Stomach (tissue), 9 donors: ENCODE results near the gene NEDD4. TPM values are rescaled to one million over a fixed set of nuclear protein-coding genes. Genes with fewer than 3 reads are reported as not detected.

Experiments used
- DNase-seq, 2 donors: peaks; one replicate each; pipeline versions ENCODE4 v3.0.0 to v3.0.0-alpha.2; 2013 to 2019
- H3K27ac ChIP-seq, 5 donors: fragments of 200-600 bp in 4 of 5; sonication (generic) in 4 of 5; one replicate each; pipeline ENCODE4 v1.5.1; 2013 to 2019; ENCODE audit warnings: mild to moderate bottlenecking in 1 of 5, moderate library complexity in 1 of 5
- H3K27me3 ChIP-seq, 3 donors: fragments of 200-600 bp; sonication (generic); one replicate each; pipeline ENCODE4 v1.5.1; 2017 to 2019; ENCODE audit warnings: mixed run types in 1 of 3
- H3K36me3 ChIP-seq, 4 donors: fragments of 200-600 bp; sonication (generic); 1 replicate in 3 of 4; 2 replicates in 1 of 4; pipeline ENCODE4 v1.5.1; 2016 to 2019
- H3K4me1 ChIP-seq, 4 donors: fragments of 200-600 bp; sonication (generic); one replicate each; pipeline ENCODE4 v1.5.1; 2016 to 2019
- H3K4me3 ChIP-seq, 4 donors: fragments of 200-600 bp; sonication (generic) in 3 of 4; one replicate each; pipeline ENCODE4 v1.5.1; 2016 to 2019; ENCODE audit warnings: mild to moderate bottlenecking in 1 of 4
- H3K9me3 ChIP-seq, 4 donors: fragments of 200-600 bp; sonication (generic); one replicate each; pipeline ENCODE4 v1.5.1; 2016 to 2019
- CTCF ChIP-seq, 7 experiments: fragments of 450-650 bp in 4 of 7; fragments of 200-600 bp in 3 of 7; sonication (generic) in 3 of 7; IDR thresholded peaks; one replicate each; pipeline ENCODE4 v1.5.1; 2016 to 2019; ENCODE audit warnings: antibody characterized with exemption in 7 of 7, control low read depth in 2 of 7, mild to moderate bottlenecking in 1 of 7
- EP300 ChIP-seq: sonication (generic); formaldehyde crosslinking; IDR thresholded peaks from one replicate; pipeline ENCODE4 v1.6.1; 2017; ENCODE audit warnings: antibody characterized with exemption
- POLR2A ChIP-seq, 4 donors: fragments of 450-650 bp; IDR thresholded peaks; one replicate each; pipeline ENCODE4 v1.6.1; 2016; ENCODE audit warnings: antibody characterized with exemption in 4 of 4, control low read depth in 2 of 4, mild to moderate bottlenecking in 1 of 4, moderate library complexity in 1 of 4
- POLR2AphosphoS5 ChIP-seq, 3 donors: sonication (generic); formaldehyde crosslinking; IDR thresholded peaks; one replicate each; pipeline ENCODE4 v1.6.1; 2016; ENCODE audit warnings: antibody characterized with exemption in 3 of 3
- WGBS, 5 donors: extraction: QIAGEN DNeasy Blood & Tissue Kit in 3 of 5; methylation state at CpG; one replicate each; pipeline versions ENCODE4 v1.1.5 to v1.1.7; 2013 to 2018; 5-methylcytosine and 5-hydroxymethylcytosine counted together
- intact Hi-C: fragments of 100-400 bp; cut with DNase I; formaldehyde crosslinking; loops from one replicate; pipeline ENCODE4 v1.15.1; 2023; ENCODE audit warnings: low total_unique reads
- polyA plus RNA-seq, 3 donors: library from polyadenylated mRNA; stranded (reverse); fragments of 200-250 nt; gene quantifications; one replicate each; pipeline ENCODE4 v1.2.3, GENCODE V29; 2013
- total RNA-seq, 5 donors: library from RNA; depleted of rRNA; stranded (reverse); fragments of >200 nt; gene quantifications; one replicate each; pipeline versions ENCODE4 v1.1.0 to v1.2.3, GENCODE V29; 2014 to 2016
- donor health status: healthy with polysubstance abuse.
- donor health status: Bipolar disorder and iron deficiency.
- donor health status: healthy.

The NEDD4 gene
- total and polyA plus RNA-seq, 8 donors, result 2.9 to 40.8 (median 7.5) TPM

- no peaks in the 10 kb centered on the region for H3K9me3 ChIP-seq
- no peaks in the 10 kb centered on the region for H3K27me3 ChIP-seq
- no peaks in the 10 kb centered on the region for H3K4me1 ChIP-seq
- no peak overlapping the region for H3K4me3 ChIP-seq
- peaks cover 0 to 41% (median 22%) of the 10 kb centered on the region in 4 donors for H3K36me3 ChIP-seq
- no peak for TF ChIP-seq POLR2AphosphoS5 (IDR thresholded peaks at IDR 0.05)
- TF ChIP-seq EP300, result no peak
- no peak for TF ChIP-seq CTCF (IDR thresholded peaks at IDR 0.05)
- no peak for TF ChIP-seq POLR2A (IDR thresholded peaks at IDR 0.05)
- no peak for DNase-seq
- H3K27ac ChIP-seq, result no peak overlapping the region
- intact Hi-C loops, result no loop called here
Measured at GRCh38 chr15:55863911-55864310, 129.5 kb downstream of the NEDD4 start.

- Histone ChIP-seq H3K36me3 (peaks cover 2 to 57% (median 42%) of the 10 kb centered on the region in 4 donors), H3K27ac (no peak overlapping the region), H3K4me3 (no peak overlapping the region), H3K4me1 (no peaks in the 10 kb centered on the region), H3K27me3 (no peaks in the 10 kb centered on the region), H3K9me3 (no peaks in the 10 kb centered on the region)
- intact Hi-C loops, result no loop called here
- DNase-seq, result no peak
- WGBS, 5 donors, result 90 to 99% (median 92%) methylated on average over 2 of the region's 2 CpGs
- TF ChIP-seq POLR2A (IDR thresholded peaks at IDR 0.05) (no peak), CTCF (IDR thresholded peaks at IDR 0.05) (no peak), POLR2AphosphoS5 (IDR thresholded peaks at IDR 0.05) (no peak), EP300 (no peak)
Measured at GRCh38 chr15:55861115-55861514, 132.3 kb downstream of the NEDD4 start.

- Histone ChIP-seq H3K4me1 (no peaks in the 10 kb centered on the region), H3K27me3 (no peaks in the 10 kb centered on the region), H3K4me3 (no peak overlapping the region), H3K9me3 (no peaks in the 10 kb centered on the region), H3K27ac (no peak overlapping the region), H3K36me3 (peaks cover 2 to 64% (median 48%) of the 10 kb centered on the region in 4 donors)
- intact Hi-C loops, result no loop called here
- WGBS, 5 donors, result 79 to 92% (median 85%) methylated on average over 6 of the region's 6 CpGs
- no peak for DNase-seq
- TF ChIP-seq POLR2A (IDR thresholded peaks at IDR 0.05) (no peak), EP300 (no peak), POLR2AphosphoS5 (IDR thresholded peaks at IDR 0.05) (no peak), CTCF (IDR thresholded peaks at IDR 0.05) (no peak)
Measured at GRCh38 chr15:55860468-55860867, 132.9 kb downstream of the NEDD4 start.

- Histone ChIP-seq H3K9me3 (no peaks in the 10 kb centered on the region), H3K27ac (no peak overlapping the region), H3K4me1 (no peaks in the 10 kb centered on the region), H3K27me3 (no peaks in the 10 kb centered on the region), H3K4me3 (no peak overlapping the region), H3K36me3 (peaks cover 2 to 72% (median 56%) of the 10 kb centered on the region in 4 donors)
- WGBS, 5 donors, result 64 to 90% (median 86%) methylated on average over 1 of the region's 1 CpG
- intact Hi-C loops, result no loop called here
- DNase-seq, result no peak
- TF ChIP-seq CTCF (IDR thresholded peaks at IDR 0.05) (no peak), EP300 (no peak), POLR2AphosphoS5 (IDR thresholded peaks at IDR 0.05) (no peak), POLR2A (IDR thresholded peaks at IDR 0.05) (no peak)
Measured at GRCh38 chr15:55859681-55860080, 133.7 kb downstream of the NEDD4 start.
